Memory B cell (primary cell): ENCODE measurements around the gene PBOV1.

Experiments used
- ATAC-seq: fragments of 150-1000 bp; cut with Tn5 transposase; 2 replicates; pipeline ENCODE4 v1.10.0; 2021; ENCODE audit warnings: low read depth, mild to moderate bottlenecking, moderate library complexity
- DNase-seq, 2 donors: peaks; one replicate each; pipeline ENCODE4 v3.0.0; 2022; ENCODE audit warnings: low spot score in 2 of 2
- H3K27ac Mint-ChIP-seq: one replicate; pipeline ENCODE4 v1.8.0; 2022; ENCODE audit warnings: mild to moderate bottlenecking, moderate library complexity, mixed read lengths
- H3K27me3 Mint-ChIP-seq: one replicate; pipeline ENCODE4 v1.8.0; 2022; ENCODE audit warnings: mixed read lengths
- H3K36me3 Mint-ChIP-seq: one replicate; pipeline ENCODE4 v1.8.0; 2022; ENCODE audit warnings: mild to moderate bottlenecking, mixed read lengths
- H3K4me1 Mint-ChIP-seq: one replicate; pipeline ENCODE4 v1.8.0; 2022; ENCODE audit warnings: mixed read lengths
- H3K4me3 Mint-ChIP-seq: one replicate; pipeline ENCODE4 v1.8.0; 2022; ENCODE audit warnings: mild to moderate bottlenecking, moderate library complexity, mixed read lengths
- H3K9me3 Mint-ChIP-seq: one replicate; pipeline ENCODE4 v1.8.0; 2022; ENCODE audit warnings: mixed read lengths

The PBOV1 gene

GRCh38 chr6:138182939-138183789, 35.1 kb downstream of the PBOV1 start:
- Mint-ChIP-seq H3K36me3 (no peaks in the 10 kb centered on the region), H3K4me3 (no peak overlapping the region), H3K27ac (no peak overlapping the region), H3K9me3 (peaks cover 8% of the 10 kb centered on the region), H3K4me1 (no peaks in the 10 kb centered on the region), H3K27me3 (peaks cover 11% of the 10 kb centered on the region)
- no peak for DNase-seq
- ATAC-seq = no peak

DNA sequence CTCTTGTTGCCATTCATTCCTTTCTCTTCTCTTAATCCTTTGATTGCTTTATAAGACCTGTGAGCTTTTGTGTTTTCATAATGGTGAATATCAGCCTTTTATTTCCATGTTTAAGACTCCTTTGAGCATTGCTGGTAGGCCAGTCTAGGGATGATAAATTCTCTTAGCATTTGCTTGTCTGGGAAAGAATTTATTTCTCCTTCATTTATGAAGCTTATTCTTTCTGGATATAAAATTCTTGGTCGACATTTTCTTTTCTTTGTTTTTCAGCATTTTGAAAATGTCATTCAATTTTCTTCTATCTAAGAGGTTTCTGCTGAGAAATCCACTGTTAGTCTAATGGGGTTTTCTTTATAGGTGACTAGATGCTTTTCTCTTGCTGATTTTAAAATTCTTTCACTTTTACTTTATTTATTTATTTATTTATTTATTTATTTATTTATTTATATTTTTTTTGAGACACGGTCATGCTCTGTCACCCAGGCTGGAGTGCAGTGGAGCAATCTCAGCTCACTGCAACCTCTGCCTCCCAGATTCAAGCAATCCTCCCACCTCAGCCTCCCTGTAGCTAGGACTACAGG, 41.5 kb downstream of the PBOV1 start:
- Mint-ChIP-seq H3K27me3 (peaks cover 8% of the 10 kb centered on the region), H3K4me1 (no peaks in the 10 kb centered on the region), H3K9me3 (peaks cover 23% of the 10 kb centered on the region), H3K36me3 (peaks cover 2% of the 10 kb centered on the region), H3K27ac (no peak overlapping the region), H3K4me3 (no peak overlapping the region)
- no peak for ATAC-seq
- DNase-seq = no peak

DNA sequence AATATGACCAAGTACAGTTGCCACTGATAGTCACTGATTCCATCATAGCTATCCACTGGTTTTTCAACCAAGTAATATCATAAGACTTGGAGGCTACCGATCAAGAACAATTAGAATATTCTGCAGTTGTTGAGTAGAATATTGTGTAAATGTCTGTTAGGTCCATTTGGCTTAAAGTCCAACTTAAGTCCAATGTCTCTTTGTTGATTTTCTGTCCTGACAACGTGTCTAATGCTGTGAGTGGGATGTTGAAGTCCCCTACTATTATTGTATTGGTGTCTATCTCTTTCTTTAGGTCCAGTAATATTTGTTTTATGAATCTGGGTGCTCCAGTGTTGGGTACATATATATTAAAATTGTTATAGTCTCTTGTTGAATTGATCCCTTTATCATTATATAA, 42.7 kb downstream of the PBOV1 start:
- peaks cover 2% of the 10 kb centered on the region for H3K36me3 Mint-ChIP-seq
- no peak overlapping the region for H3K27ac Mint-ChIP-seq
- H3K4me3 Mint-ChIP-seq = no peak overlapping the region
- peaks cover 8% of the 10 kb centered on the region for H3K27me3 Mint-ChIP-seq
- no peak for DNase-seq
- H3K4me1 Mint-ChIP-seq = no peaks in the 10 kb centered on the region
- H3K9me3 Mint-ChIP-seq = peaks cover 23% of the 10 kb centered on the region
- ATAC-seq = no peak
